IPS-18a (cell line): ENCODE results near the gene SPIC.
"Not testable (repeated sequence)": the region's sequence is repeated elsewhere in the genome, so short reads cannot be mapped to it uniquely, and the experiment has no call there.

Experiments used
- H3K27ac ChIP-seq: one replicate; pipeline ENCODE4 v1.5.1; 2013; ENCODE audit warnings: low read length
- H3K27me3 ChIP-seq: one replicate; pipeline ENCODE4 v1.6.1; 2013; ENCODE audit warnings: mild to moderate bottlenecking, low read length; ENCODE audit not compliant: control insufficient read depth, insufficient read depth
- H3K36me3 ChIP-seq: one replicate; pipeline ENCODE4 v1.6.1; 2013; ENCODE audit warnings: low read depth, low read length; ENCODE audit not compliant: control insufficient read depth
- H3K4me1 ChIP-seq: one replicate; pipeline ENCODE4 v1.6.1; 2013; ENCODE audit warnings: low read depth, low read length; ENCODE audit not compliant: control insufficient read depth
- H3K4me3 ChIP-seq: one replicate; pipeline ENCODE4 v1.5.1; 2013; ENCODE audit warnings: low read length
- H3K9ac ChIP-seq: one replicate; pipeline ENCODE4 v1.6.1; 2013; ENCODE audit warnings: mild to moderate bottlenecking, low read length, moderate library complexity
- H3K9me3 ChIP-seq: one replicate; pipeline ENCODE4 v1.6.1; 2013; ENCODE audit warnings: low read depth, low read length; ENCODE audit not compliant: control insufficient read depth

SPIC gene

GRCh38 chr12:101474711-101475386 lies at the start of gene SPIC:
SPIC (plus strand) TSS chr12:101475336; CDS start chr12:101476905, 1,569 bp downstream.
- Histone ChIP-seq H3K36me3 (no peaks in the 10 kb centered on the region), H3K9ac (no peak within 1 kb of the TSS), H3K27me3 (no peaks in the 10 kb centered on the region), H3K4me1 (peaks cover 10% of the 10 kb centered on the region), H3K9me3 (no peaks in the 10 kb centered on the region), H3K4me3 (no peak within 1 kb of the TSS), H3K27ac (no peak within 1 kb of the TSS)

- Histone ChIP-seq H3K36me3 (no peaks in the 10 kb centered on the region), H3K9me3 (no peaks in the 10 kb centered on the region), H3K4me3 (no peak overlapping the region), H3K4me1 (no peaks in the 10 kb centered on the region), H3K27ac (no peak overlapping the region), H3K9ac (no peak overlapping the region), H3K27me3 (no peaks in the 10 kb centered on the region)
Observed at GRCh38 chr12:101430456-101430855, 44.7 kb upstream of the SPIC start.

- Histone ChIP-seq H3K27me3 (no peaks in the 10 kb centered on the region), H3K4me1 (no peaks in the 10 kb centered on the region), H3K9ac (no peak overlapping the region), H3K27ac (no peak overlapping the region), H3K4me3 (no peak overlapping the region), H3K36me3 (no peaks in the 10 kb centered on the region), H3K9me3 (no peaks in the 10 kb centered on the region)
Observed at GRCh38 chr12:101436136-101436535, 39.0 kb upstream of the SPIC start.

GRCh38 chr12:101439236-101439635 lies 35.9 kb upstream of the SPIC start:
- H3K9me3 ChIP-seq = no peaks in the 10 kb centered on the region
- no peaks in the 10 kb centered on the region for H3K27me3 ChIP-seq
- H3K4me1 ChIP-seq = no peaks in the 10 kb centered on the region
- no peak overlapping the region for H3K27ac ChIP-seq
- H3K4me3 ChIP-seq = no peak overlapping the region
- H3K36me3 ChIP-seq = no peaks in the 10 kb centered on the region
- no peak overlapping the region for H3K9ac ChIP-seq

GRCh38 chr12:101441461-101442224 lies 33.5 kb upstream of the SPIC start:
- Histone ChIP-seq H3K36me3 (no peaks in the 10 kb centered on the region), H3K4me1 (no peaks in the 10 kb centered on the region), H3K4me3 (no peak overlapping the region), H3K27ac (no peak overlapping the region), H3K9me3 (no peaks in the 10 kb centered on the region), H3K27me3 (no peaks in the 10 kb centered on the region), H3K9ac (no peak overlapping the region)

GRCh38 chr12:101455685-101456084 lies 19.5 kb upstream of the SPIC start:
- H3K36me3 ChIP-seq = no peaks in the 10 kb centered on the region
- H3K27me3 ChIP-seq = no peaks in the 10 kb centered on the region
- no peak overlapping the region for H3K27ac ChIP-seq
- no peak overlapping the region for H3K9ac ChIP-seq
- H3K9me3 ChIP-seq = no peaks in the 10 kb centered on the region
- H3K4me3 ChIP-seq = no peak overlapping the region
- H3K4me1 ChIP-seq = no peaks in the 10 kb centered on the region

- H3K27me3 ChIP-seq = no peaks in the 10 kb centered on the region
- no peaks in the 10 kb centered on the region for H3K36me3 ChIP-seq
- no peaks in the 10 kb centered on the region for H3K4me1 ChIP-seq
- no peak overlapping the region for H3K9ac ChIP-seq
- no peak overlapping the region for H3K4me3 ChIP-seq
- no peaks in the 10 kb centered on the region for H3K9me3 ChIP-seq
- H3K27ac ChIP-seq = no peak overlapping the region
Observed at GRCh38 chr12:101459642-101460346, 15.3 kb upstream of the SPIC start.

GRCh38 chr12:101468948-101469347 lies 6.2 kb upstream of the SPIC start:
- Histone ChIP-seq H3K4me3 (no peak overlapping the region), H3K9me3 (no peaks in the 10 kb centered on the region), H3K27me3 (no peaks in the 10 kb centered on the region), H3K9ac (no peak overlapping the region), H3K4me1 (peaks cover 3% of the 10 kb centered on the region), H3K36me3 (no peaks in the 10 kb centered on the region), H3K27ac (no peak overlapping the region)

- Histone ChIP-seq H3K9me3 (no peaks in the 10 kb centered on the region), H3K27me3 (no peaks in the 10 kb centered on the region), H3K27ac (no peak overlapping the region), H3K9ac (no peak overlapping the region), H3K4me1 (peaks cover 10% of the 10 kb centered on the region), H3K4me3 (no peak overlapping the region), H3K36me3 (no peaks in the 10 kb centered on the region)
Observed at GRCh38 chr12:101470939-101471338, 4.2 kb upstream of the SPIC start.

- not testable (repeated sequence) for H3K27ac ChIP-seq, H3K9me3 ChIP-seq
- peaks cover 10% of the 10 kb centered on the region for H3K4me1 ChIP-seq
Observed at GRCh38 chr12:101471878-101472277, 3.3 kb upstream of the SPIC start.

GRCh38 chr12:101474248-101474647 lies 888 bp upstream of the SPIC start:
- no peak overlapping the region for H3K4me3 ChIP-seq
- H3K27ac ChIP-seq = no peak overlapping the region
- no peaks in the 10 kb centered on the region for H3K36me3 ChIP-seq
- no peaks in the 10 kb centered on the region for H3K9me3 ChIP-seq
- no peaks in the 10 kb centered on the region for H3K27me3 ChIP-seq
- peaks cover 10% of the 10 kb centered on the region for H3K4me1 ChIP-seq
- no peak overlapping the region for H3K9ac ChIP-seq

More at GRCh38 chr12:101471878-101472277, 3.3 kb upstream of the SPIC start:
- H3K27me3 ChIP-seq, H3K9ac ChIP-seq, H3K4me3 ChIP-seq, H3K36me3 ChIP-seq: not testable (repeated sequence)
